SK-N-SH (cell line): ENCODE data around the gene CDC42EP4. TPM values are rescaled to one million over a fixed set of nuclear protein-coding genes. Genes with fewer than 3 reads are reported as not detected.

Experiments
- CTCF ChIA-PET: fragments of 300-600, 350-600 bp; formaldehyde crosslinking; extraction: SDS; loops from one replicate; lab custom pipeline; 2021; lab: Yijun Ruan, JAX
- POLR2A ChIA-PET: fragments of 350-600 bp; sonication (Branson Sonifier 250); formaldehyde crosslinking; extraction: SDS; loops from one replicate; lab custom pipeline; 2020; ENCODE audit warnings: antibody characterized with exemption, inconsistent platforms; lab: Yijun Ruan, JAX
- DNase-seq: peaks from one replicate; pipeline ENCODE4 v3.0.0; 2012
- H2AFZ ChIP-seq: fragments of 200-600 bp; sonication (generic); 2 replicates; pipeline ENCODE4 v1.8.1; 2016; ENCODE audit warnings: antibody characterized with exemption, mild to moderate bottlenecking, low read depth
- H3F3A ChIP-seq: fragments of 200-600 bp; sonication (generic); replicated peaks from 2 replicates; pipeline ENCODE3; 2016; ENCODE audit warnings: antibody characterized with exemption, mild to moderate bottlenecking; ENCODE audit not compliant: insufficient read depth
- H3K27ac ChIP-seq, 2 experiments: fragments of 200-500 bp in 1 of 2; fragments of 200-600 bp in 1 of 2; sonication (Bioruptor generic) in 1 of 2; sonication (generic), shearing (Covaris generic) in 1 of 2; 2 replicates each; pipeline versions ENCODE4 v1.5.1 to v1.6.1; 2014 to 2016; ENCODE audit warnings: low read depth in 2 of 2, inconsistent platforms in 1 of 2, low read length in 1 of 2, mild to moderate bottlenecking in 1 of 2, mixed read lengths in 1 of 2
- H3K27me3 ChIP-seq: fragments of 200-600 bp; sonication (generic), shearing (Covaris generic); 2 replicates; pipeline ENCODE4 v1.6.1; 2016; ENCODE audit warnings: mixed run types; ENCODE audit not compliant: insufficient read depth
- H3K36me3 ChIP-seq, 2 experiments: fragments of 200-500 bp in 1 of 2; fragments of 200-600 bp in 1 of 2; sonication (Bioruptor generic) in 1 of 2; sonication (generic) in 1 of 2; replicated peaks in 1 of 2; 2 replicates each; pipeline versions ENCODE3 to v1.5.1; 2014 to 2016; ENCODE audit warnings: low read length in 1 of 2, mild to moderate bottlenecking in 1 of 2; ENCODE audit not compliant: insufficient read depth in 2 of 2, control insufficient read depth in 1 of 2
- H3K4me1 ChIP-seq, 2 experiments: fragments of 200-500 bp in 1 of 2; fragments of 200-600 bp in 1 of 2; sonication (Bioruptor generic) in 1 of 2; sonication (generic), shearing (Covaris generic) in 1 of 2; 2 replicates each; pipeline versions ENCODE4 v1.5.1 to v1.6.1; 2014 to 2016; ENCODE audit warnings: low read depth in 1 of 2, low read length in 1 of 2, mixed run types in 1 of 2; ENCODE audit not compliant: insufficient read depth in 2 of 2, control insufficient read depth in 1 of 2
- H3K4me2 ChIP-seq: fragments of 200-600 bp; sonication (generic), shearing (Covaris generic); 2 replicates; pipeline ENCODE4 v1.6.1; 2017; ENCODE audit warnings: mixed run types
- H3K4me3 ChIP-seq, 2 experiments: fragments of 200-500 bp in 1 of 2; fragments of 200-600 bp in 1 of 2; sonication (Bioruptor generic) in 1 of 2; sonication (generic), shearing (Covaris generic) in 1 of 2; 2 replicates each; pipeline versions ENCODE4 v1.5.1 to v1.8.1; 2014 to 2016; ENCODE audit warnings: low read depth in 2 of 2, inconsistent platforms in 1 of 2, low read length in 1 of 2, mild to moderate bottlenecking in 1 of 2, mixed read lengths in 1 of 2, moderate library complexity in 1 of 2
- H3K79me2 ChIP-seq: fragments of 200-600 bp; sonication (generic); 2 replicates; pipeline ENCODE4 v1.8.1; 2017; ENCODE audit warnings: mild to moderate bottlenecking; ENCODE audit not compliant: insufficient read depth
- H3K9ac ChIP-seq: fragments of 200-600 bp; sonication (generic); 2 replicates; pipeline ENCODE4 v1.6.1; 2017; ENCODE audit warnings: mixed run types
- H3K9me2 ChIP-seq: fragments of 200-600 bp; sonication (generic); 2 replicates; pipeline ENCODE4 v1.6.1; 2017; ENCODE audit warnings: mixed run types
- H3K9me3 ChIP-seq: fragments of 200-600 bp; sonication (generic); 2 replicates; pipeline ENCODE4 v1.6.1; 2017; ENCODE audit warnings: mixed run types, mild to moderate bottlenecking, moderate library complexity
- H4K20me1 ChIP-seq: fragments of 200-600 bp; sonication (generic); 2 replicates; pipeline ENCODE4 v1.6.1; 2017; ENCODE audit warnings: mild to moderate bottlenecking, mixed run types; ENCODE audit not compliant: insufficient read depth
- CTCF ChIP-seq: fragments of 200-600 bp; sonication (generic); IDR thresholded peaks from 2 replicates; pipeline ENCODE4 v1.6.1; 2017; ENCODE audit warnings: antibody characterized with exemption, mild to moderate bottlenecking, moderate library complexity
- ELF1 ChIP-seq: IDR thresholded peaks from 2 replicates; pipeline ENCODE4 v1.4.0; 2012
- EP300 ChIP-seq, 2 experiments: IDR thresholded peaks; 2 replicates each; pipeline versions ENCODE4 v1.4.0 to v1.6.1; 2012; ENCODE audit warnings: borderline replicate concordance in 1 of 2, low read depth in 1 of 2, low read length in 1 of 2
- GABPA ChIP-seq: IDR thresholded peaks from 2 replicates; pipeline ENCODE4 v1.4.0; 2012; ENCODE audit warnings: low read depth, mild to moderate bottlenecking
- JUND ChIP-seq: IDR thresholded peaks from 2 replicates; pipeline ENCODE4 v1.4.0; 2012
- MXI1 ChIP-seq: IDR thresholded peaks from 2 replicates; pipeline ENCODE4 v1.6.1; 2012; ENCODE audit warnings: mild to moderate bottlenecking, low read depth, low read length, improper control_type of control experiment
- RCOR1 ChIP-seq: fragments of 150-350 bp; IDR thresholded peaks from 2 replicates; pipeline ENCODE4 v1.6.1; 2017; ENCODE audit warnings: antibody characterized with exemption, low read length
- REST ChIP-seq: IDR thresholded peaks from 2 replicates; pipeline ENCODE4 v1.6.1; 2012; ENCODE audit warnings: mild to moderate bottlenecking, low read depth, low read length, moderate library complexity
- SIN3A ChIP-seq: IDR thresholded peaks from 2 replicates; pipeline ENCODE4 v1.6.1; 2012; ENCODE audit warnings: low read depth, mild to moderate bottlenecking, low read length, moderate library complexity, borderline replicate concordance
- ZBTB33 ChIP-seq: IDR thresholded peaks from 2 replicates; pipeline ENCODE4 v1.4.0; 2012; ENCODE audit warnings: low read depth, borderline replicate concordance
- WGBS: methylation state at CpG from one replicate; pipeline ENCODE4 v1.1.6; 2017; ENCODE audit warnings: low lambda C conversion rate; 5-methylcytosine and 5-hydroxymethylcytosine counted together
- polyA plus RNA-seq, 3 experiments: library from polyadenylated mRNA; depleted of rRNA; stranded (reverse); fragments of >200 nt; gene quantifications; 2 replicates each; pipeline ENCODE4 v1.2.3, GENCODE V29; 2012
- TF ChIP-seq, protein P1 (sequence below): fragments of 150-350 bp; IDR thresholded peaks from 2 replicates; pipeline ENCODE4 v1.6.1; 2016; ENCODE audit warnings: mild to moderate bottlenecking, low read depth, low read length
- TF ChIP-seq, protein P2 (sequence below): IDR thresholded peaks from 2 replicates; pipeline ENCODE4 v1.4.0; 2012; ENCODE audit warnings: low read depth
- TF ChIP-seq, protein P3 (sequence below): fragments of 150-350 bp; IDR thresholded peaks from 2 replicates; pipeline ENCODE4 v1.6.1; 2017; ENCODE audit warnings: antibody characterized with exemption, low read length, low read depth, borderline replicate concordance

Gene CDC42EP4
- polyA plus RNA-seq, 1 of the 3 experiments (the other 2 are of a cell fraction), result 28.3 TPM

DNA sequence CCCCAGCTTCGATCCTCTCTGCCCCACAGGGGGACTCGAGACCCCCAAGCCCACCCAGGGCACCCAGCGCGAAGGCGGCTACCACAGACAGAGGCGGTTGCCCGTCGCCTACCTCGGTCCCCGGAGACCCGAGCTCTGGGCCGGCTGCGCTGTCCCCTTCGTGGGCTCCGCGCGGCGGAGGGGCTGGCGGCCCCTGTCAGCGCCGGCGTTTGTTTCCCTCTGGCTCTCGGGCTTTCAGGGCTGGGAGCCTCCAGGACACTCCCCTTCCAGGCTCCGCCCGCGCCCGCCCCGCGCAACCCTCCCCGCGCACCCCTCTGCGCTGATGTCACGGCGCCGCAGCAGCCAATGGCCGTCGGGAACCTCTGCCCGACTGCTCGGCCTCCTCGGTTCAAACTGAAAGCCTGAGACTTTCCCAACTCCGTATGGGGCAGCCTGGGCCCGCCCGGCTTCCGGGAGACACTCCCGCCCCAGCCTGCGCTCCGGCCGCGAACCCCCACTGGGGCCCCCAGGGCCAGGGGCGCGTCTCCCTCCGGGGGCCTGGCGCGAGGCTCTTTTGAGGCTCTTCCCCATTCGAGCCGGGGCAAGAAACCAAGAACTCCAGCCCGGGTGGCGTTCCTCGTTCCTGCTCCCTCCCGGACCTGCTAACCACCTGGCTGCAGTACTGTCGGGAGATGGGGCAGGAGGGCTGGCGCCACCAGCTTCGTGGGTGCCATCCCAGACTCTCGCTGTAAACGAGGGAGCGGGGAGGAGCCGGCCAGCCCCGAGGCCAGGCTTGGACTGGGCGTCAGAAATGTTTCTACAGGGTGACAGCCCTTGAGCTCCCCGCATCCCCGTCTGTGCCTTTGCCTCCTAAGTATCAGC is at the start of gene CDC42EP4 (continued):
- TF ChIP-seq, protein P1, sequence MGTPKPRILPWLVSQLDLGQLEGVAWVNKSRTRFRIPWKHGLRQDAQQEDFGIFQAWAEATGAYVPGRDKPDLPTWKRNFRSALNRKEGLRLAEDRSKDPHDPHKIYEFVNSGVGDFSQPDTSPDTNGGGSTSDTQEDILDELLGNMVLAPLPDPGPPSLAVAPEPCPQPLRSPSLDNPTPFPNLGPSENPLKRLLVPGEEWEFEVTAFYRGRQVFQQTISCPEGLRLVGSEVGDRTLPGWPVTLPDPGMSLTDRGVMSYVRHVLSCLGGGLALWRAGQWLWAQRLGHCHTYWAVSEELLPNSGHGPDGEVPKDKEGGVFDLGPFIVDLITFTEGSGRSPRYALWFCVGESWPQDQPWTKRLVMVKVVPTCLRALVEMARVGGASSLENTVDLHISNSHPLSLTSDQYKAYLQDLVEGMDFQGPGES, result no peak
- TF ChIP-seq CTCF (no peak; the same call in 1 of the 2 replicates), MXI1 (peak; percentile 66; the same call in 1 of the 2 replicates), JUND (no peak), EP300 (IDR thresholded peaks at IDR 0.05; ENCODE audit: borderline replicate concordance in 1 of 2, low read depth in 1 of 2, low read length in 1 of 2) (0 out of 4 replicates have a peak, but pooled peaks of 1 of the 2 experiments have one; percentile 21), RCOR1 (no peak), ZBTB33 (no peak)
- TF ChIP-seq, protein P2, sequence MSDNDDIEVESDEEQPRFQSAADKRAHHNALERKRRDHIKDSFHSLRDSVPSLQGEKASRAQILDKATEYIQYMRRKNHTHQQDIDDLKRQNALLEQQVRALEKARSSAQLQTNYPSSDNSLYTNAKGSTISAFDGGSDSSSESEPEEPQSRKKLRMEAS, result peak; percentile 85

DNA sequence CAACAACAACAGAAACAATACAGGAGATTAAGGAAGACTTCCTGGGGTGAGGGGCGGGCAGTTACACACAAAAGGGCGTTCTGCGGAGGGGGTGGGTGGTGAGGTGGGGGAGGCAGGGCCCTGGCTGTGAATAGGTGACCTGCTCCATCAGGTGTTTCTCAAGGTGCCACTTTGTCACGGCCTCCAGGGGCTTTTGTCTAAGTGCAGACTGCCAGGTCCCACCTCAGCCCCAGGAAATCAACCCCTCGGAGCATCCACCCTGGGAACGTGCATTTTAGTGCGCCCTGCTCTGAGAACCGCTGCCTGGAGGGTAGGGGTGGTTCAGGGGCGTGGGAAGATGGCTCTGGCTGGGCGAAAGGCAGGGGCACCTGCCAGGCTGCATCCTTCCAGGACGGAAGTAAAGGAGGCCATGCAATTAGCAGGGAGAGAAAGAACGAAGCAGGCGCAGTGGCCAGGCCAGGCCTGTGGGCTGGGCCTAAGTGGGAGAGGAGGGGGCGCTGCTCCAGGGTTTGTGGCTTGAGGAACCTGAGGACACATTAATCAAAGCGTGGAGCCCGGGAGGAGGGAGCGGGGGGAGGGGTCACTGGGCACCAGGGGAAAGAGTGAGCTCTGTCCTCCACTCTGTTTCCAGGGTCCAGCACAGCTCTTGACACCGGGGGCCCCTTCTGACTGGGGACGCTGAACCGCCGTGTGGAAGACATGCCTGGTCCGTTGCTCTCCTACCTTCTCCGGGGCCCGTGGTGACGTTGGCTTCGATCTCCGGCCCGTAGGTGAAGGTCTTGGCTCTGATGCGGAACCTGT is 49.4 kb upstream of the CDC42EP4 start:
- Histone ChIP-seq H4K20me1 (no peaks in the 10 kb centered on the region), H3K9me2 (no peaks in the 10 kb centered on the region), H3K27ac (no peak overlapping the region), H3F3A (no peaks in the 10 kb centered on the region), H3K36me3 (no peaks in the 10 kb centered on the region), H3K4me1 (peaks cover 0 to 52% of the 10 kb centered on the region in 2 experiments; a peak in 1 of 4 replicates), H3K79me2 (no peaks in the 10 kb centered on the region), H3K27me3 (0 out of 2 replicates have a peak, but pooled peaks cover 7% of the 10 kb centered on the region), H3K9me3 (no peaks in the 10 kb centered on the region), H3K4me2 (no peak overlapping the region), H3K4me3 (no peak overlapping the region), H2AFZ (no peak overlapping the region), H3K9ac (no peak overlapping the region)
- POLR2A ChIA-PET, result no interaction called here
- no peak for DNase-seq
- 88% methylated on average over 26 of the region's 29 CpGs for WGBS
- CTCF ChIA-PET, result interaction anchor here (0.6 to 9.0 kb wide), 7 partner anchors 8 to 106 kb away, joined by 3 to 84 read pairs (median 9); partner anchors contain the start of genes CDC42EP4 and CPSF4L
- no peak for TF ChIP-seq ELF1
- no peak for TF ChIP-seq REST
- TF ChIP-seq, protein P3, sequence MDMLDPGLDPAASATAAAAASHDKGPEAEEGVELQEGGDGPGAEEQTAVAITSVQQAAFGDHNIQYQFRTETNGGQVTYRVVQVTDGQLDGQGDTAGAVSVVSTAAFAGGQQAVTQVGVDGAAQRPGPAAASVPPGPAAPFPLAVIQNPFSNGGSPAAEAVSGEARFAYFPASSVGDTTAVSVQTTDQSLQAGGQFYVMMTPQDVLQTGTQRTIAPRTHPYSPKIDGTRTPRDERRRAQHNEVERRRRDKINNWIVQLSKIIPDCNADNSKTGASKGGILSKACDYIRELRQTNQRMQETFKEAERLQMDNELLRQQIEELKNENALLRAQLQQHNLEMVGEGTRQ, result no peak
- no peak for TF ChIP-seq SIN3A
- TF ChIP-seq CTCF, result no peak
- TF ChIP-seq GABPA, result no peak
- TF ChIP-seq JUND, result no peak
